GM18520 (cell line): ENCODE results near the gene RNLS.

Source experiments
- ATAC-seq: cut with Tn5 transposase; IDR thresholded peaks from one replicate; pipeline ENCODE4 v1.9.1; 2021; ENCODE audit not compliant: unreplicated experiment

Gene RNLS

DNA sequence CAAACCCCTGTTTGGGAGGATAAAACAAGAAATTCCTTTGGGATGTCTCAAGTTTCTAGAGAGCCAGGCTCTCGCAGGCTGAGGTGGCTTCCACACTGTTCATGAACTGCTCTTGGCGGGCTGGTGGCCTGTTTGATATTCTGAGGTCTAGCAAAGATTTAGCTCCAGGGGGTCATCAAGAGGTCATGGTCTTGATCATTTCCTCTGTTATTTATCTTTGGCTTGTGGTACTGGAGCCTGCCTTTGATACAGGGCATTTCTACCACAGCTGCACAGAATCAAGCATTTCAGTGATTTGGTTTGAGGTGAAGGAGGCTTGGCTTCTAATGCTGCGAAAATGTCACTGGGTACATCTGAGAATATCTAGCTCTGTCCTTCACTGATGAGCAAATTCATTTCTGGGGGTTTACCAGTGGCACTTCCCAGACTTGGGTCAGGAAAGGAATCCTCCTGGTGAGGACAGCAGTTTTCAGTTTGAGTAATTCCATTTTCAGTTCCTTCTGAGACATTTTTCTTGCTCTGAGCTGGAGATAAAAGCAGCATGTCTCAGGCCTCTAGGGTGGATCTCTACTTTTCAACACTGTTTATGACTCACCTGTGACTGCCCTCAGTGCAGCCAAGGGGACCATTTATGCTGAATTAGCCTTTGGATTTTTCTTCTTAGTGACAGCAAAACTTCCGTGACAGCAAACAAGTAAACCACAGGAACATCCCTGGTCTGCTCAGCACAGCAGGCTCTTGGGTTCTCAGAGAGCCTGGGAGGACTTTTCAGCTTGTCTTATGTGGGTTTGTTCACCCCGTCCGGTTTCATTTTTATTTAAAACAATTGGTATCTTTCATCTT is 312.0 kb downstream of the RNLS start:
- ATAC-seq: peak; percentile 89

DNA sequence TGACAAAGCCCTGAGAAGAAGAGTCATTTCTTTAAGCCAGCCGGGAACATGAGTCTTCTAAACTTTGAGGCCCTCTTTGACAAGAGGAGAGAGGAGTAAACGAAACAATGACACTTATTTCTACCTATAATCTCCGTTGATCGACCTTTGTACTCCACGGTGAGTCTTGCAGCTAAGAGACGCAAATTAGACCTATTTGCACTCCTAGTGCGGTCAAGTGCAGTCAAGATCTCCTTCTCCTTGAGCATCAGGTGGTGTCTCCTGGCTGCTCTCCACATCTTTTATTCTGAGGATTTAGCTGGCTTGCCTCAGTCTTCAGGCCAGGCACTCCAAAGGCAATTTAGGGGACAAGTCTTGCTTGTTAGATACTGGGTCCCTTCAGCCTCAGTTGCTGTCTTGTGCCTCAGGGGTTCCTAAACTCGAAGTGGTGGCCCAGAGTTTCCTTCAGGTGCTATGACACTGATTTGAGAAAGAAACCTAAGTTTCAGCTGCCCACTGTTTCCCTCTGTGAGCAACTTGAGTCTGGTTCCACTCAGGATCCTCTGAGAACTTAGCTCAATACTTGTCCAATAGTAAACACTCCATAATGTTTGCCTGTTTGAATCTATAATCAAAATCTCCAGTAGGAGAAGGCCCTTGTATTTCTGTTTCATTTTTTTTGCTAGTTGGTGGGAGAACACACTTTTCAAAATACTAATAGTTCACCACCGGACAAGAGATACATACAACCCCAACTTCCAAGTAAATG is 312.9 kb downstream of the RNLS start:
- no peak for ATAC-seq

DNA sequence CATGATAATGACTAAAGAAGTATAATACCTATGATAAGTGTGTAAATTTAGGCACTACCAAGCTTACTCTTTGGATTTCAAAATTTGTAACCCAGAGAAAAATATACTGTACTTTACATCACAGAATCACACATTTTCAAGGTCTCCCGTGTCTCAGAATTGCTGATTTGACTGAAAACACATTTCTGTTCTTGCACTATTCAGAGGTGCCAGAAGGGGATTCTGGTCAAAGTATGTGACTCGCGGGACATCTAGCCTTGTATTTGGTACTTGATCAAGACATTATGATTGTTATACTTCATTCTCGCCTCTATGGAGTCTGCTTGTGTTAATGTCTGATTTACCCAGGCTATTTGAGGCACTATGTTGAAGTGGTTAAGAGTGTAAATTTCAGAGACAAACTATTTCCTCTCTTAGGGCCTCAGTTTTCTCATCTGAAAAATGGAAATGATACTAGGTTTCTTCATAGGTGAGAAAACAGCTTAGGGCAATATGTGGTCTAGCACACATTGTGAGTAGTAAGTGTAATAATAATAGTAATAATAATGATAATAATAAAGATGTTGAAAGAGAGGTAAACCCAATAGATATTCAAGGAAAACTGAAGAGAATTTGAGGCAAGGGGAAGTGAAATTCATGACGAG is 320.4 kb downstream of the RNLS start:
- ATAC-seq: peak; percentile 32

DNA sequence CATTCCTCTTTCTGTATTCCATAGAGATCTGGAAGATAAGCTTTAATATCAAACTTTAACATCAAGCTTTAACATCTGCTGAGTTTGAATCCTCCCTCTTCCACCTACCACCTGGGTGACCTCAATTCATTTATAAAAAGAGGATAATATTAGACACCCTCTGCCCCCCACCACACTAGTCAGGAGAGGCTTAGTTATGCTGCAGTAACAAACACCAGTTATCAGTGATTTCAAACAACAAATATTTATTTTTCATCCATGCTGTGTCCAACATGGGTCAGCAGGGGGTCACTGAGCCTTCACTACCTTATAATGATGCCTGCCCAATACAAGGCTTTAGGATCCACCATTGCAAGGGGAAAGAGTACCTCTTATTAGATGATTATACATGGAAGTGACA is 322.0 kb downstream of the RNLS start:
- ATAC-seq: no peak

DNA sequence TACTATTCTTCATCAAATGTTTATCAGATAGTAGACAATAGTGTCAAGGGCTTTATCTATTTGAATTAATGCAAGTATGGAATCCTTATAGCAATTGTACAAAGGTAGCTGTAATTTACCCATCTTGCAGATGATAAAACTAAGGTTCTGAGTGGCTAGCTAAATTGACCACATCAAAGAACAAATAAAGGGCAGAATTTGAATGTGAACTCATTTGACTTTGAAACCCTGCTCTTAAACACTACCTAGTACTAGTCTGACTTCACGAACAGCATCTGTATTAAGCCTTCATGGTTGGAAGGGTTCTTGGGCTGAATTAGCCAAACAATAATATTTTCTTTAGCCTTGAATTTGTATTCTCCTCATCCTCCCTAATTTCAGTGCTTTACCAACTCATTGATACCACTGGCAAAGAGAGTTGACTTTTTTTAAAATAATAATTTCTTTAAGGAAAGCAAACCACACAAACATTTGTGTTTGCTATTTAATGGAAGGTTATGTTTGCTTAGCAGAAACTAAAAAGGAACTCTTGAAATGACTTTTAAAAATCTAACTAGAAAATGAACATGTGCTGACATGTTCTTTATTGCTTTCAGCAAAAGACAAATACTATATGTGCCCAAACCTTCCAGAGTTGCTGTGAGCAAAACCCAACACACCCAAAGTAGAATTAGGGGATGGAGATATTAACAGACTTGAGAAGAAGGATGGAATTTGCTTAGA is 322.6 kb downstream of the RNLS start:
- peak; percentile 53 for ATAC-seq

DNA sequence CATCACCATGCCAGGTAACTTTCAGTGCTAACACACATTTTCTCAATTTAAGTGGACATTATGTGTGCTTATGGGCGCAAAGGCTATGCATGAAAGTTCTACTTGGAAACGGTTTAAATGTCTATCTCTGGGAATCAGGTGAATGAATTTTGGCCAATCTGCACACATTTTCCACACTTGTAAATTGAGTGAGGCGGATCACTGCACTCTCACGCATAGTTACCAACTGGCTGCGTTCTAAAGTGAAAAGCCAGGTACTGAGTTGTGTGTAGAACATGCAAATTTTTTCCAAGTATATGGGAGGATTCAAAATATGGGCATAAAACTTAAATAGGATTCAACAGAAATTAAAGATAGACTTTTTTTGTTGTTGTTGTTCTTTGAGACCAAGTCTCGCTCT is 323.7 kb downstream of the RNLS start:
- ATAC-seq: no peak

DNA sequence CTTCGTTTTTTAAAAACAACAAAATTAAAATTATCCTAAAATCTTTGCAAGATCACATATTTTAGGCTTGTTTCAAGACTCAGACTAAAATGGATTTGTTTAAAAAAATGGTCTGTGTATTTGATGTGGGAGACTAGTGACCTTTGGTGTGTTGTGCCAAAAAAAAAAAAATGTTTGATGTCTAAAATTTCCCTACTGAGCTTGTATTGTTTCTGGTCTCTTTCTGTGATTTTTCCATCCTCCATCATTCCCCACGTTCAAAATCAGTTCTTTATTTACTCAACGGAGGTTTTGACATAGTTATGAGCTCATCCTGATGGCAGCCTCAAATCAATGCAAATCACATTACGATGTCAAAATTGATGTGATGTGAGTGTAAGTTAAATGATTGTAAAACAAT is 326.2 kb downstream of the RNLS start:
- no peak for ATAC-seq

DNA sequence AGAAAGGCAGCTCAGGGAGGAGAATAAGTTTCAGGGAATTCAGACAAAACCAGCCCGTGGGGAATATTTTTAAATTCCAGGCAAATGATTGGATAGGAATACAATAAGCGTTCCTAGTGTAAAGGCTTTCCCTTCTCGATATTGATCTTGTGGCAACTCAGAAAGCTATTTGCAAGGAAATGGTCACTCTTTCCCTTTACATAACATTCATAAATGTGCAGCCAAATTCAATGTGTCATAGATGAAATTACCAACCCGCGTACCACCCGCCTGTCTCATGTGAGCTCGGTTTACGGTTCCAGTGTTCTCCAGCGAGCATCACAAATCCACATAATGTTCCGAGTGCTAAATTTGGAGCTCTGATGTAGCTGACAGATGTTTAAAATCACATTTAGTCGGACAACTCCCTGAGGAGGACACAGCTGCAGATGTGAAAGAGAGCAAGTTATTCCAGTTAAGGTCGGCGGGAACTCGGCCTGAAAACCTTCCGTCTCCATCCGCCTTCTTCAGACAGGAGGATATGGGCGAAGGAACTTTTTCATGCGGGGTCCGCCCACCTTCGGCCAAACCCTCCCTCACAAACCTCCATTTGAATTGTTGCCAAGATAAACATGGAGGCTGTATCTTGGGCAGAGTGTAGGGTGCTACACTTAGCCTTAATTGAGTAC is 327.0 kb downstream of the RNLS start:
- no peak for ATAC-seq

DNA sequence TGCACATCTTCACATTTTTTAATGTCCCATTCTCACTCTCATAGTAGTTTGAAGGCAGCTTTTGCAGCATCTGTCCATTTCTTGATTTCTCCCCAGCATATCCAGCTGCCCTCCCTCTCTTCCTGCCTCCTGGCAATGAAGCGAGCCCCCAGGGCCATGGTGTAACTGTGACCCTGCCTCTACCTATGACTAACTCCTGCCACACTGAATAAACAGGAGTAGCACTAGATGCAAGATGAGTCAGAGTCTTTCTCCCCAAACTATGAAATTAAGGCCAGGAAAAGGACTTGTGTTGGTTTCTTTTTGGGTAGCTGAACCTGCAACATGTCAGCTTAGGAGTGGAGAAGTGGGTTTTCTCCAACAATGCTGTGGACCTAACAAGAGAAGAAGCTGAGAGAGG is 329.0 kb downstream of the RNLS start:
- ATAC-seq: peak; percentile 66

DNA sequence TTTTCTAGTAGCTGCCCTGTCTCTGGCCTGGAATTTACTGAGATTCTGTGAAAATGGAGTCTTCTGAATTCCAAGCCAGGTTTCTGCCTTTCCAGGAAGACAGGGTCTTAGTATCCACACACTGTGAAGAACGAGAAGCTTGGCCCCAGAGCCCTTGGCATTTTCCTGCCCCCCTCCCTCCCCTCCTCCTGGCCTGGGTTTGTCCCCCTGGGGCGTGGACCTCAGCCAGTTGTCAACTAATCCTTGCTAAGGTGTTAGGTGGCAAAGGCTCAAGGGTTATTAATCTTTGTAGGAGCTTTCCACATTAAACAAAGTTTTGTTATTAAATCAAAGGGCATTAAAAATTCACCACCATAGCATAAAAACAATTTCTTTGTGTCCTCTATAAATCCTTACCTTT is 329.5 kb downstream of the RNLS start:
- no peak for ATAC-seq

DNA sequence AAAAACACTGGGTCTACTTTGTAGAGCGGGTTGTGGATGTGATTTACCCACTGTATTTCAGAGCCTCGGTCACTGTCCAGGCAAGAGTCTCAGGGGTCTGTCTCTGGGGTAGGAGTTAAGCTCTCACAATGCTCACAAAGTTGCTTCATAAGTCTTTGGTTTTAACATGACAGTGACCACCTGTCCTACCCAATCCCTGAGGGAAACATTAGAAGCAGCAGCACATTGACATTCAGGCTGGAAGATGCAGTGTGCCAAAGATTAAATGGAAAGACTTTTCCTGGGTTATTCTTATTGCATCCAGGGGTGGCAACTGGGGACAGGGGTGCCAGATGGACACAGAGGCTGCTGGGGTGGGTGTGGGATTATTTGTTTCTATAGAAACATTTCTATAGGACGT is 330.0 kb downstream of the RNLS start:
- ATAC-seq: no peak

DNA sequence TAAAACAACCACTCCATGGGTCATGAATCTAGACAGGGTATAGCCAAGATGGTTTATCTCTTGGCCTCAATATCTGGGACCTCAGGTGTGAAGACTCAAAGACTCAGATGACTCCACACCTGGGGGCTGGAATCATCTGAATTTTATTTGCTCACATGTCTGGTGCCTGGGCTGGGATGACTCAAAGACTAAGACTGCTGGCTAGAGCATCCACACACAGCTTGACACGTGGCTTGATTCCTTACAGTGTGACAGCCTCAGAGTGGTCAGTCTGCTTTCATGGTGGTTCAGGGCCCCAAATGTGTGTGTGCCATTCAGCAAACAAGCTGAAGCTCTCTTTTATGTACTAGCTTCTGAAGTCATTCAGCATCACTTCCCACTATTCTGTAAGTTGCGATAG is 333.7 kb downstream of the RNLS start:
- no peak for ATAC-seq

DNA sequence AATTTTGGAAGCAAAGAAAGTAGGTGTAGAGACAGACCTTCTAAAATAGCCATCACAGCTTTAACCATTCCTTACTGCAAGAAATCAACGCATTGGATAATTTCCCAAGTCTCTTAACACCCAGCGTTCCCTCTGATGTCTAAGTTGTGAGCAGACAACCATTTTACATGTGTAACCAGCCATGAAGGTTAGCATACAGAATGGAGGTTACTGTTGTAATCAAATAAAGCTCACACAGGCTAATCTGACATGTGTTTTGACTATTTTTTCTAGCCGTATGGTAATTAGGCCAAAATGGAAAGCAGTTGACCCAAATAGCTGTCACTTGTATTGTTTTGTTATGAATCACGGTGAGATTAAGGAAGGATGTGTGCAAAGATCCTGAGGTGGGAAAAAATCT is 336.4 kb downstream of the RNLS start:
- ATAC-seq: no peak

DNA sequence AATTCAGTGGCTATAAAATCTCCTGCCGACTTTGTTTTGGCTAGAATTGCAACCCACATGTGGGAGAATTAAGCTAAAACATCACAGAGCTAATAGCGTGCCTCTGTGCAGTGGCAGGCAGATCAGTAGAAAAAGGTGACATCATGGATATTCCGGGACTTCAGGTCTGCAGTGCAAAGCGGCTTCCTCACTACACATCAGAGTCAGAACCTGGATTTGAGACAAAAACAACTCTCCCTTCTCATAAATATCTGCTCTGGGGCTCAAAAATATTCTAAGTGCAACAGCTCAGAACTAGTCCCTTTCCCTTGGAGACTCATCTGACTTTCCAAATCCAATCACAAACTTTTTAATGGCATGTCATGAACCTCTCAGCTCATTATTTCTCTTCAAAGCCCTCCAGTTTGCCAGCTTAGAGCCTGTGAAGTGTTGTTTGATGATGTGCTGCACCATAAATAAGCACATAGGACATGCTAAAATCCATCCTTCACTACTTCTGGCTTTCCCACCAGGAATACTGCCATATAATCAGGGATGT is 337.1 kb downstream of the RNLS start:
- ATAC-seq: no peak

DNA sequence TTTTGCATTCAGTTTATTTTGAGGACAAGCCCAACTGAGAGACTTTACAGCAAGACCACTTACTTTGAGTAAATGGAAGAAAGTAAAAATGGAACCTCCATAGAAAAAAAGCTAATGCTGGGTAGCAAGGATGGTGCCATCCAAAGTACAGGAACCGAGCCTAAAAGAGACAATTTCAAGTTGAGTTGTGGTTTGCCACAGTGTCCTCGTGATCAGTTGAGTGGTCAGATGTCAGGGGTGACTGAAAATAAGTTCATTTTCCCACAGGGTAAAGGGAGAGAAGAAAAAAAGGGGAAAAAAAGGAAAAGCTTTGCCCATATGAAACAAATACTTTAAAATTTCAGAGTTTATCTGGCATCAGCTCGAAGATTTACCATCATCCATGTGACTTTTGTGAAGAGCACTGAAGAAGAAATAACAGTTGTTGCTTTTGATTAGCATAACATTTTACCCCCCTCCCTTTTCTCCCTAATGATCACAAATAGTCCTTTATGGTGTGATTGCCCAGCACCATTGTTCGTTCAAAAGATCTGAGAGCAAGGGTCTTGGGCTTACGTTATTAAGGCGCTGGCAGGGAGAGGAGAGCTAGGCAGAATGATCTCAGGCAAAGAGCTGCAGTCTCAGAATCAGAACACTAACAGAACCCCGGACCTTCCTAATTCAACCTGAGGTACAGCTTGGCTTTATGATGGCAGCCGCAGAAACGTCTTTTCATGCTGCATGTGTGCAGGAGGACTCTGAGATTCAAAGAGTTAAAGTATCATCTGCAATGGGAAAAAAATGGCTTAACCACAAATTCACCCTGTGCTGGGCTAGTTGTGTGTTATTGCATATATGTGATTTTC is 338.1 kb downstream of the RNLS start:
- ATAC-seq: no peak

DNA sequence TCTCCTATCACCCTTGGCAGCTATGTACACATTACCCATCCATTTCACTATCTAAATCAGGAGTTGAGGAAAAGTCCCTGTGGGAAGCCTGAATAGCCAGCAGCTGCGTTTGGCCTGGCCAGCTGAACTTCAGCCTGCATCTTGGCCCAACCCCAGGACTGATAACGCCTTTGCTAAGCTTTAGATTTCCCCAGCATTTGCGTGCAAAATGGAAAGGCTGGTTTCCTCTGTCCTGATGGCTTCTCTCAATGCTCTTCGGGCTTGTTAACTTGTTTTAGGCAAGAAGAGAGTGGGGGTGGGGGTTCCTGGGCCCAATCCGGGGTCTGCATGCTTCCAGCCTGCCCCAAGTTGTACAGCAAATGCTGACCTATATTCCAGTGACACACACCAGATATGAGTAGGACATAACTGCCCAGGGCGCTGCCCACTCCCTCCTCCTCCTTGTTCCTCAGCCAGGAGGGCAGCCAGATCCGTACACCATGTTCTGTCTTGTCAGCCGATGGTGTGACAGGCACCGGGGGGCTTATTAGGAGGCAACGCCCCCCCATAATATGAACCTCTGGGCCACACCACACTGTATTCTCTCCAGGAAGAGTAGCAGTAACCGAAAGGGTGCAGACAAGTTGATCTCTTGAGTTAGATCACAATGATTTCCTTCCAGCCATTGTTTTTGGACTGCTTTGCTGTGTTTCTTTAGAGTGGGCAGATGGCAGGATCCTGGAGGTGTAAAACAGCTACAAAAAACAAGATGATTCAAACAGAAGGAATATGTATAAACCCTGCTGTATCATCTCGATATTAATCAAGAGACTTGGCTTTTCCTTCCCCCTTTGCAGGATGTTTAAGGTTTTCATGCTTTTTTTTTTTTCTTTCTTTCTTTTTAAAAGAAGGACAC is 339.0 kb downstream of the RNLS start:
- ATAC-seq: no peak

DNA sequence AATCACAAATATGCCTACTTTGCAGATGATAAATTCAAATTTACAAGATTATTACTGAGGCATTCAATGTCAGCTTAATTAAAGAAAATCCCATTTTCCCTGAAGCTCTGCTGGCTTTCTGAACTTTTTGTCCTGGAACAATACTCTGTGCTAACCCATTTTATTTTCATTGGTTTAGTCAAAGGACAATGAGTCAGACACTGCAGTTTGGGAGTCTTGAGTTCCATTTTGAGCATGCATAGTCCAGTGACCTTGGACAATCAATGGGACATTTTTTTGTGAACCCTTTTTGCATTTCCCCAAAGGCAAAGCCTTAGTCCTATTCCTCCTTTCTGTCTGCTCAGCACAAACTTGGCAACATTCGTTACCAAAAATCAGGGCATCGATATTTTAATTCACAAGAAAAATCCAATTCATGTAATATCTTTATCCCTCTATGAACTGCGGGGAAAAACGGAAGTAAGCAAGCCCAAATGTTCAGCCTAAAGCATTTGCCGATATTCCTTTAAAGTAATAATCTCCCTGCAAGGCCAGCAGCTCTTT is 339.8 kb downstream of the RNLS start:
- no peak for ATAC-seq

DNA sequence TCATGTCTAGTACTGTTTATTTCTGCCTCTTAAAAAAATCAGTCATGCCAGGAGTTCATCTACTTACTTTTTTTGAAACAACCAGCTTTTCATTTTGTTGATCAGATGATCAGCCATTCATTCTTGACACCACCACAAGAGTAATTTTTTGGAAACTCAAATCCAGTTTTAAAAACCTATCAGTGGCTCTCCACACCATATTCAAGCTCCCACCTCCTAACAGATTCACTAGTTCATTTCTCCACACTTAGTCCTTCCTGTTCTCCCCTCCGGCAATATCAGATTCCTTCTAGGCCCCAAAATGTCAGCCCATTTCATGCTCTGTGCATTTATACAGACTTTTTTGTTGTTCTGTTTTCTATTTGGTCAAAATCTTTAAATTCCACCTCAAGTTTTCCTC is 341.6 kb downstream of the RNLS start:
- ATAC-seq: no peak
